ENCODE results near the gene C1QB. TPM values are rescaled to one million over a fixed set of nuclear protein-coding genes. Genes with fewer than 3 reads are reported as not detected.

C1QB gene
- total and polyA plus RNA-seq, 9 of the 15 experiments (the other 6 are each of a cell fraction or from before 2014, with no cell fraction given), result 0.55 TPM; not detected in 8

DNA sequence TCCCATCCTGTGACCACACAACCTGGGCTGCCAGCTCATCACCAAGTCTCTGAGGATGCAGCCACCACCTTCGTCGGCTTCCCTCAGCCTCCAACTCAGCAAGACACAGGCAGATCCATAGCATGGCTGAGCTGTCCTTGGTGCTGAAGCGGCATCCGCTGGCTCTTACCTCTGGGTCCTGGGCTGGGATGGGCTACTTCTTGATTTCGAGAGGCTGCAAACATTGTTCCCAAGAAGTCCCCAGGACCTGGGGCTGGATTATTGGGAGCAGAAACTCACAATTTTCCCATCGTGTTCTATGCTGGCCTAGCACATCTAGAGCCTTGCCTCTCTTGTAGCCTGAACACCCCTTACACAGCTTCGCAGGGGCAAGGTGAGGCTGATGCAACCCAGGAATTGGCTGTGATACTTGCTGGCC lies 41.5 kb upstream of the C1QB start (continued):
- TF ChIP-seq FOXM1 (IDR thresholded peaks at IDR 0.05; ENCODE audit: low read depth) (no peak), FOXM1 (CRISPR knock-in tag; IDR thresholded peaks at IDR 0.05; ENCODE audit: low read depth) (no peak), ZNF644 (tag; IDR thresholded peaks at IDR 0.05; ENCODE audit: low read depth) (0 out of 2 replicates have a peak, but pooled peaks have one; percentile 57), ZNF583 (CRISPR knock-in tag; IDR thresholded peaks at IDR 0.05) (peak; percentile 49; the same call in 1 of the 2 replicates), SMAD3 (CRISPR knock-in tag; conservative IDR thresholded peaks at IDR 0.05) (peak; percentile 77; the same call in 1 of the 2 replicates), HNRNPL (IDR thresholded peaks at IDR 0.05; ENCODE audit: low read depth, low read length) (no peak), MEF2A (IDR thresholded peaks at IDR 0.05; ENCODE audit: control insufficient read depth, low read depth, low read length) (no peak), SMC3 (conservative IDR thresholded peaks at IDR 0.05; ENCODE audit: insufficient read depth, low read depth, low read length) (no peak), CHD2 (IDR thresholded peaks at IDR 0.05; ENCODE audit: low read depth, low read length) (no peak), EWSR1 (IDR thresholded peaks at IDR 0.05; ENCODE audit: borderline replicate concordance, low read depth, partially characterized antibody) (no peak), FOXK2 (conservative IDR thresholded peaks at IDR 0.05 in 1 of 2, IDR thresholded peaks at IDR 0.05 in 1 of 2; ENCODE audit: low read depth in 2 of 2) (no peak), TAF7 (tag; IDR thresholded peaks at IDR 0.05) (no peak), ZKSCAN3 (CRISPR knock-in tag; IDR thresholded peaks at IDR 0.05) (no peak), C11orf30 (IDR thresholded peaks at IDR 0.05; ENCODE audit: low read depth) (no peak), ELF4 (CRISPR knock-in tag; IDR thresholded peaks at IDR 0.05) (no peak), SRSF3 (IDR thresholded peaks at IDR 0.05; ENCODE audit: insufficient read depth, low read length) (no peak), CEBPG (CRISPR knock-in tag; IDR thresholded peaks at IDR 0.05) (peak; percentile 47; the same call in 1 of the 2 replicates), CEBPG (tag; conservative IDR thresholded peaks at IDR 0.05 in 1 of 2, IDR thresholded peaks at IDR 0.05 in 1 of 2) (no peak)
- TF ChIP-seq, protein P1, sequence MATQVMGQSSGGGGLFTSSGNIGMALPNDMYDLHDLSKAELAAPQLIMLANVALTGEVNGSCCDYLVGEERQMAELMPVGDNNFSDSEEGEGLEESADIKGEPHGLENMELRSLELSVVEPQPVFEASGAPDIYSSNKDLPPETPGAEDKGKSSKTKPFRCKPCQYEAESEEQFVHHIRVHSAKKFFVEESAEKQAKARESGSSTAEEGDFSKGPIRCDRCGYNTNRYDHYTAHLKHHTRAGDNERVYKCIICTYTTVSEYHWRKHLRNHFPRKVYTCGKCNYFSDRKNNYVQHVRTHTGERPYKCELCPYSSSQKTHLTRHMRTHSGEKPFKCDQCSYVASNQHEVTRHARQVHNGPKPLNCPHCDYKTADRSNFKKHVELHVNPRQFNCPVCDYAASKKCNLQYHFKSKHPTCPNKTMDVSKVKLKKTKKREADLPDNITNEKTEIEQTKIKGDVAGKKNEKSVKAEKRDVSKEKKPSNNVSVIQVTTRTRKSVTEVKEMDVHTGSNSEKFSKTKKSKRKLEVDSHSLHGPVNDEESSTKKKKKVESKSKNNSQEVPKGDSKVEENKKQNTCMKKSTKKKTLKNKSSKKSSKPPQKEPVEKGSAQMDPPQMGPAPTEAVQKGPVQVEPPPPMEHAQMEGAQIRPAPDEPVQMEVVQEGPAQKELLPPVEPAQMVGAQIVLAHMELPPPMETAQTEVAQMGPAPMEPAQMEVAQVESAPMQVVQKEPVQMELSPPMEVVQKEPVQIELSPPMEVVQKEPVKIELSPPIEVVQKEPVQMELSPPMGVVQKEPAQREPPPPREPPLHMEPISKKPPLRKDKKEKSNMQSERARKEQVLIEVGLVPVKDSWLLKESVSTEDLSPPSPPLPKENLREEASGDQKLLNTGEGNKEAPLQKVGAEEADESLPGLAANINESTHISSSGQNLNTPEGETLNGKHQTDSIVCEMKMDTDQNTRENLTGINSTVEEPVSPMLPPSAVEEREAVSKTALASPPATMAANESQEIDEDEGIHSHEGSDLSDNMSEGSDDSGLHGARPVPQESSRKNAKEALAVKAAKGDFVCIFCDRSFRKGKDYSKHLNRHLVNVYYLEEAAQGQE (IDR thresholded peaks at IDR 0.05; ENCODE audit: borderline replicate concordance), result peak; percentile 100
- TF ChIP-seq, protein P1 (CRISPR knock-in tag; IDR thresholded peaks at IDR 0.05; ENCODE audit: low read depth), result peak; percentile 98
- TF ChIP-seq, protein P2, sequence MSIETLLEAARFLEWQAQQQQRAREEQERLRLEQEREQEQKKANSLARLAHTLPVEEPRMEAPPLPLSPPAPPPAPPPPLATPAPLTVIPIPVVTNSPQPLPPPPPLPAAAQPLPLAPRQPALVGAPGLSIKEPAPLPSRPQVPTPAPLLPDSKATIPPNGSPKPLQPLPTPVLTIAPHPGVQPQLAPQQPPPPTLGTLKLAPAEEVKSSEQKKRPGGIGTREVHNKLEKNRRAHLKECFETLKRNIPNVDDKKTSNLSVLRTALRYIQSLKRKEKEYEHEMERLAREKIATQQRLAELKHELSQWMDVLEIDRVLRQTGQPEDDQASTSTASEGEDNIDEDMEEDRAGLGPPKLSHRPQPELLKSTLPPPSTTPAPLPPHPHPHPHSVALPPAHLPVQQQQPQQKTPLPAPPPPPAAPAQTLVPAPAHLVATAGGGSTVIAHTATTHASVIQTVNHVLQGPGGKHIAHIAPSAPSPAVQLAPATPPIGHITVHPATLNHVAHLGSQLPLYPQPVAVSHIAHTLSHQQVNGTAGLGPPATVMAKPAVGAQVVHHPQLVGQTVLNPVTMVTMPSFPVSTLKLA (conservative IDR thresholded peaks at IDR 0.05), result no peak

All from K562 (cell line).